ENCODE measurements around the gene SLC28A1. TPM values are rescaled to one million over a fixed set of nuclear protein-coding genes. Genes with fewer than 3 reads are reported as not detected.
"Not testable (repeated sequence)": the region's sequence is repeated elsewhere in the genome, so short reads cannot be mapped to it uniquely, and the experiment has no call there.

Gene SLC28A1
- polyA plus RNA-seq, 1 donor, result 0.39 TPM

DNA sequence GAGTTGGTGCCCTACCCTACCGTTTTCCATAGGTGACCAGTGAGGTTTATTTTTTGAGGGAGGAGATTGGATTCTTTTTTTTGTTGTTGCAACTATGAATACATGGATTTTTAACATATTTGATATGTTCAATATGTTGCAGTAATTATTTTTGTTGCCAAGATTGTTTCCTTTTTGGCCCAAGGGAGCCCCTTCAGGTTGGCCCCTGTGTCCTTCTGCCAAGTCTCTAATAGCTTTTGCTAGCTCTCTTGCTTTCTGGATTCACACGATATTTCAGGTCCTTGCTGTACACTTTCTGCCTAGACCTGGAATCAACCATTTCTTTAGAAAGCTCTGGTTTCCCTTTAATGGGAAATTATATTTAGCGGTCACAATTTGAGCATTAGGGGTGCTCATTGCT lies 22.7 kb upstream of the SLC28A1 start:
- DNase-seq (ENCODE audit: low read depth), result no peak

DNA sequence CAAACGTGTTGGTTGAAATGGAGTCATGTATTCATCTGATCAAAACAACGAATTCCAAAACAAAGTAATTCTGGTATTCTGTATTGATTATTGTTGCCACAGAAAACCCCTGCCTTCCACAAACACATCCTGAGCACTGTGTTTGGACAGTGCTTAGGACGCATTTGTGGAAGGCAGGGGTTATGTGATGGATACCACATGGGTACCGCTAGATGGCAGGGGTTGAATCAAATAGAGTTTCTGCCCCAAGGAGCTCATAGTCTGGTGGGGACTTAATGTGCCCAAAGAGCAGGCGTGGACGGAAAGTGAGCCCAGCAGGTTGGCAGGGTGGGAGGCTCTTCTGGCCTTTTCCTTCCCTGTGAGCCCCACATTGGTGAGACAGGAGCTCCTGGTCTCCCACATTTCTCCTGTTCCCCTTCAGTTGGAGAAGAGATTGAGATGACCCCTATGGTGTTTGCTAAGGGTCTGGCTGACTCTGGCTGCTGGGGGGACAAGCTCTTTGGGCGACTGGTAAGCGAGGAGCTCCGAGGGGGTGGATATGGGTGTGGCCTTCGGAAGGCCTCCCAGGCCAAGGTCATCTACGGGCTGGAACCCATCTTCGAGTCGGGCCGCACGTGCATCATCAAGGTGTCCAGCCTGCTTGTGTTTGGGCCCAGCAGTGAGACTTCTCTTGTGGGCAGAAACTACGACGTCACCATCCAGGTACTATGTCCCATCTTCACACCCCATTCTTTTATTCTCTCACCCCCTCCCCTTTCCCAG lies 22.1 kb upstream of the SLC28A1 start:
- DNase-seq (ENCODE audit: low read depth), result no peak

DNA sequence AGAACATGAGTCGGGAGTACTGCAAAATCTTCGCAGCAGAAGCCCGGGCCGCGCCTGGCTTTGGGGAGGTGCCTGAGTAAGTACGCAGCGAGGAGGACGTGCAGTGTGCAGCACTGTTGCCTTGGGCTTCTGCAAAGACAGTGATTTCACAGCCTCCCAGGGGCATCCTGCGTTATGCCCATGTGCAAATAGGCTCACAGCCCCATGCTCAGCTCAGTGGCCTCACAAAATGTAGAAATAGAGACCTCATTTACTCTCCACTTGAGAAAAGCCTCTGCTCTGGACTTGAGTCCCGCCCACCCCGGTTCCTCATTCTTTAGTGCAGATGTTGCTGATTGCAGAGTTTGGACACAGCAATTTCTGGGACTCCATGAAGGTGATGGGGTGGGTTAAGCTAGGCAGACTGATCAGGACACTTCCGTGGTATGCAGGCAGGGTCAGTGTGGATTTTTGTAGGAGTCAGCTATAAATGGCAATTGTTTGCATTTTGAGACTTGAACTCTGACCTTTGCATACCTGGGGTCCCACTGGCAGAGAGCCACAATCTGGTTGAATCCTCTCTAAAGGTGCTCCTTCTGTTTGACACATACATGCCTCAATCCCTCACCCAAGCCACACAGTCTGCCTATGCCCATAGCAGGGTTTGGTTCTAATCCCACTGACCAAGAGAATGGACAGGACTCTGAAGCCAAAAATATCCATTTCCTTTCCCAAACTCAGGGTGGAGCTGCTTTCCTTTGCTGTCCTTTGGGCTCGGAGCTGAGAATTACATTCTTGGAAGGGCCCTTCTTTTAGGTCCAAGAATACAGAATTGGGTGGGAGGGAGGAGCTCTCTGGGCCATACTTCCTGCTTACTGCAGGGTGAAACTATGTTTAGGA lies 20.7 kb upstream of the SLC28A1 start:
- peak; percentile 54 for DNase-seq (ENCODE audit: low read depth)

DNA sequence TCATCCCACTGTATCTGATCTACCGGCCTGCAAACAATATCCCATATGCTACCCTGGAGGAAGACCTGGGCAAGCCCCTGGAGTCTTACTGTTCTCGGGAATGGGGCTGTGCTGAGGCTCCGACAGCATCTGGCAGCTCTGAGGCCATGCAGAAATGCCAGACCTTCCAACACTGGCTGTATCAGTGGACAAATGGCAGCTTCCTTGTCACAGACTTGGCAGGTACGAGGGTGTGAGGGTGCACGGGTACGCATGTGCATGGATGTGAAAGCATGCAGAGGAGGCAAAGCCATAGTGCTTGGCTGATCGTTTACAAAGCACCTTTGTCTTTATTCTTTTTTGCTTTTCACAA lies 20.0 kb upstream of the SLC28A1 start:
- DNase-seq (ENCODE audit: low read depth), result no peak

DNA sequence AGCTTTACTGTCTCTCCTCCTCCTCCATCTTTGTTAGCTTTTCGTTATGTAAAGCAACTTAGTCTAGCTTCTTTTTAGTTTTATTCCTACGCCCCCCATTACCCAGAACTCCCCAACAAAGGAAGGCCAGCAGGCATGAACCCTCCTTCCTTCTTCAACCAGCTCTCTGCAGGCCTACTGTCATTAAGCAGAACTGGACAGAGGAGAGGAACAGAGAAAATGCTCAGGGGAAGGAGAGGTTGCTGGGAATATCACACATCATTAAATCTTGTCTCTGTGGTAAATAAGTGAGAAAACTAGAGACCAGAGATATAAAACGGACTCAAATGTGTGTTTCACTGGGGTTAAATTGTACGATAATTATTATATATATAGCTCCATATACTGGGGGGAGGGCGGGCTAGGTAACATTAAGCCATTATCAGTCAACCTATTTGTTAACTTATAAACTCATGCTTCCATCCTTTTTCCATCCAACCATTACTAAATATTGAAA lies 19.3 kb upstream of the SLC28A1 start:
- no peak for DNase-seq (ENCODE audit: low read depth)

DNA sequence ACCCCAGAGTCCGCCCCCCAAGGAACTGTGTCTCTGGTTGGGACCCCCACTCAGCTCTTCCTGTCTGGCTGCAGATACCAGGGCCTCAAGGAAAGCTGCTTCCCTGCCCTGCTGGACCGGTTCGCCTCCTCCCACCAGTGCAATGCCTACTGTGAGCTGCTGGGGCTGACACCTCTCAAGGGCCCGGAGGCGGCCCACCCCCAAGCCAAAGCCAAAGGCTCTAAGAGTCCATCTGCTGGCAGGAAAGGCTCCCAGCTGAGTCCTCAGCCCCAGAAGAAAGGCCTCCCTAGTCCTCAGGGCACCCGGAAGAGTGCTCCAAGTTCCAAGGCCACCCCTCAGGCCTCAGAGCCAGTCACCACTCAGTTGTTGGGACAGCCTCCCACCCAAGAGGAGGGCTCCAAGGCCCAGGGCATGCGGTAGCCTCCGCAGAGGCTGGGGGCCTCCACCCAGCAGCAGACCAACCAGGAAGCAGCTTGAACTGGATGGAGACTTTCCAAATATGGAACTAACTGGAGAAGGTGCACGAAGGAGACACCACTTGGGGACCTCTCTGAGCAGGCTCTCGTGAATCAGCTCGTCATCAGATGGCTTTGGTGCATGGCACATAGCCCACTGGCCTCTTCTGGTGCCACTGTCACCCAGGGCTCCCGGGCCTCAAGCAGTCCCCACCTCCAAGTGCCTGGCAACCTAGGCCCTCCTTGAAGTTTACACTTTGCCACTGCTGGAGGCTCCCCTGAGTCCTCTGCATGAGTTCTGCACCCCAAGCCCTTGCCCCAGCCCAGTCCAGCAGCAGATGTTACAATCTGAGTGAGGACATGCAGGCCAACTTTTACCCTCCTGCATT lies 16.2 kb upstream of the SLC28A1 start:
- DNase-seq (ENCODE audit: low read depth), result no peak

DNA sequence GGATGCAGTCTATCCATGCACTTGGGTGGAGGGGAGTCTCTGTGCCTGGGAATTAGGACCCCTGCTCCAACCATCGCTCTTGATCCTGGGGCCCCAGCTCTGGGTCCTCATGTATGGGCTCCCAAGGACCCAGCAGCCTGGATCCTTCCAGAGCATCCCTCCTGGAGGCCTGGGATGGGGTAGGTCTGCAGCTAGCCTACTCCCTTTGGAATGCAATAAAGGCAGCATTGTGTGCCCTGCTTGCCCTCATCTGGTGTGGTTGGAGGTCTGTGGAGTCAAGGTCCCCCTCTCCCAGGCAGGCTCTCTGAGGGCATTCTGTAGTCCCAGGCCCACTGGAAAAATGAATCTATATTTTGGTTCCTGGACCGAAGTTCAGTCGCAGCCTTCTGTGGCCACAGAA lies 15.0 kb upstream of the SLC28A1 start:
- DNase-seq (ENCODE audit: low read depth), result no peak

DNA sequence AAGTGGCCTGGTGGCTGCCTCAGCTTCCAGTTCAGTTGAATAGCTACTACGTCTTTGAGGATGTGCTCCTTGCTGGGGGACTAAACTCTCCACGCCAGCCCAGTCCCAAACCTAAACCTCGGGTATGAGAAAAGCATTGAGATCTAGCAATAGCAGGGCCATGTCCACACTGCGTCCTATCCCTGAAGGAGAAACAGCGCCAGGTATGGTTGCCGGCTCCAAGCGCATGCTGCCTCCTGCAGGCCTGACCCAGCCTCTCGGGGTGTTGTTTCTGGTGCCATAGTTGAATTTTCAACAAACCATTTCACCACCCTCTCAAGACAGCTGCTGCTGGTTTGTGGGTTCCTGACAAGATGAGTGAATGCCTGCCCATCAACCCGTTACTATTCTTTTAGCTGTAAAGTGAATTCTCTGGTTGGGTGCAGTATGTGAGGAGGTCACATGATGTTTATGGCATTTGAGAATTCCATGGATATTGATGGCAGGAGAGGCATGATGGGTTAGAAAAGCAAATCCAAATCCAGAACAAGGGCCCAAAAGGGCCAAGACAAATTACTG lies 13.0 kb upstream of the SLC28A1 start:
- DNase-seq (ENCODE audit: low read depth), result no peak

DNA sequence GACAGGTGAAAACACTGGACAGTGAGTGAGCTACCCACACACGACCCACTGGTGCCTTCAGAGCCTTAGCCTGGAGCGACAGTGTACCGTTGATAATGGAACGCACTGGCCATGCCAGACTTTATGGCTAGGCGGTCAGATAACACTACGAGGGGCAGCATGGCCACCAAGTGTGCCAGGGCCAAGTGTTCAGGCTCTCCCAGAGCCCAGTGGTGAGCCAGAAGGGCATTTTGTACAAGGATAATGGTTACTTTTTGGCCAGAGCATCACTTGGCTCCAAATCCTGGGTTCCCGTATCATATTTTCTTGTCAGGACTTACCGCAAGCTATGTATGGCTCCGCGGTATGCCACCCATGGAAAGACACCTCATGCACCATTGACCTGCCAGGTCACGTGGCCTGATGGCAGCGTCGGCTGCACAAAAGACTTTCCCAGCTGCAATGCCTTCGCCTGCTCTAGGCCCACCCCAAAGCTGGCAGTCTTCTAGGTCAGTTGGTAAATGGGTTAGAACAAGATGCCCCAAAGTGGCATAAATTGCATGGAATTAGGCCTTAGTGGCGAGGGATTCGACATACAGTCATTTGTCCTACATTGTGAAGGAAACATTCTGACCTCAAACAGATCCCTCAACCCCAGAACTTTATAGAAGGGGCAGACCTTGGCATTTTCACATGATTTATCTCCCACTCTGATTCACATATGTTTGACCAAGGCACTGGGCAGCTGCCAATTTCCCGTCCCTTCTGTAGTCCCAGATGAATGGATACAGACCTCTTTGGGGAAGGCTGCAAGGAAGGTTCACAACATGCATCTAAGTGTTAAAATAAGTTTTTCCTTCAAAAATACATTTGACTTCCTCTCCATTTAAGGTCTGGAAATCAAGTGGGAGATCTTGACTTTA lies 12.2 kb upstream of the SLC28A1 start:
- no peak for DNase-seq (ENCODE audit: low read depth)

DNA sequence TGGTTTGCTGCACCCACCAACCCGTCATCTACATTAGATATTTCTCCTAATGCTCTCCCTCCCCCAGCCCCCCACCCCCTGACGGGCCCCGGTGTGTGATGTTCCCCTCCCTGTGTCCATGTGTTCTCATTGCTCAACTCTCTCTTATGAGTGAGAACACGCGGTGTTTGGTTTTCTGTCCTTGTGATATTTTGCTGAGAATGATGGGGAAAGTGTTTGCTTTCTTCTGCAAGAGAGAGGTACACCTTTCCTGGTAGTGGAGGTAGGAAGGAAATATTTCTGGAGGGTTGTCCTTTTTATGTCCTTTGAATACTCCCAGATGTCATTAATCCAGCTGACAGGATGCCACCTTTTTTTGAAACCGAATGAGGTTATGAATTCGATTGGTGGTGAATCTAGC lies 10.5 kb upstream of the SLC28A1 start:
- DNase-seq (ENCODE audit: low read depth), result no peak

DNA sequence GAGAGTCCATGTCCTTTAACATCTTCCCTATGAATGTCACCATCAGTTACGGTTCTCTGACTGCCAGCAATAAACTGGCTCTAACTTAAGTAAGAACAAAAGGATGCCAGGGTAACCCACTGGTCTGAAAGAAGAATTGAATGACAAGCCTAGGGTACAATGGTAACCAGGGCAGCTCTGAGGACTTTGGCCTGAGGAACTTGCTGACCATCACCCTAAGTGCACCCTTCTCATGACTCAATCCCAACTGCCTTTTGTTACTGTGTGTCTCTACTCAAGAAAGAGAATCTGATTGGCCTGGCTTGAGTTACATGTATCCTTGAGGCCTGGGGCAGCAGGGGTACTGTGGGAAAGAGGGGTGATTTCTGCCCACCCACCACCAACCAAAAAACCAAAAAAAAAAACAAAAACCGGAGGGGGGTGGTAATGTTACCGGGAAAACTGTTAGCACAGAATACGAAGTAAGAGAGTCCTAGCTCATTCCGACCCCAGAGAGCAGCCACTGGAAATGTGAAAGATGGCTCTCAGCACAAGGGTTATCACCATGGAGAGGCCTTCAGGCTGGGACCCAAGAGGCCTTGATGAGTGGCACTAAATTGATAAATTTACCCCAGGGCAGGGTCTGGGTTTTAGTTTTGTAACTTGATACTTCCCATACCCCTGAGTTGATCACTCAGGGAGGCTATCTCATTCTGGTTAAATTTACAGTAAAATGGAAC lies 9.3 kb upstream of the SLC28A1 start:
- DNase-seq (ENCODE audit: low read depth), result no peak

DNA sequence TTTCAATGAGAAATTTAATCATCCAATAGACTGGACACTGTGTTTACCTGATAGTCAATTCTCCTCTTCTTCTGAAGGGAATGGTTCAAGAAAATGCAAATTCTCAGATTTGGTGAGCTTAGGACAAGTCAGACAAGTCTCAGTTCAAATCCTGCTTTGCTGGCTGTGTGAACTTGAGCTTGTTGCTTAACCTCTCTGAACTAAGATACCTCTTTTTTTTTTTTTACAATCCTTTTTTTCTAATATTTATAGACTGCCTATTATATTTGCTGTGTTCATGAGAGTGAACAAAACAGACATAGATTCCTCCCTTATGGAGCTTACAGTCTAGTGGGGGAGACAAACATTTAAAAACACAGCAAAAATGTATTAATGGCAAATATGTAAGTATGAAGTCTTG lies 8.2 kb upstream of the SLC28A1 start:
- DNase-seq (ENCODE audit: low read depth), result no peak

DNA sequence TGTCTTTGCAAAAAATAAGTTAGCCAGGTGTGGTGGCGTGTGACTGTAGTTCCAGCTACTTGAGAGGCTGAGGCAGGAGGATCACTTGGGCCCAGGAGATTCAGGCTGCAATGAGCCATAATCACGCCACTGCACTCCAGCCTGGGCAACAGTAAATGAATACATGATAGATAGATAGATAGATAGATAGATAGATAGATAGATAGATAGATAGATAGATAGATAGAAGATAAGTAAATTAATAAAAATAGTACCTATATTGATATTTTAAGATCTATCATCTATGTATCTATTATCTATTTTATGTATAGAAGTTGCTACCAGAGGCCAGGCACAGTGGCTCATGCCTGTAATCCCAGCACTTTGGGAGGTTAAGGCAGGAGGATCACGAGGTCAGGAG lies 6.8 kb upstream of the SLC28A1 start:
- not testable (repeated sequence) for DNase-seq (ENCODE audit: low read depth)

DNA sequence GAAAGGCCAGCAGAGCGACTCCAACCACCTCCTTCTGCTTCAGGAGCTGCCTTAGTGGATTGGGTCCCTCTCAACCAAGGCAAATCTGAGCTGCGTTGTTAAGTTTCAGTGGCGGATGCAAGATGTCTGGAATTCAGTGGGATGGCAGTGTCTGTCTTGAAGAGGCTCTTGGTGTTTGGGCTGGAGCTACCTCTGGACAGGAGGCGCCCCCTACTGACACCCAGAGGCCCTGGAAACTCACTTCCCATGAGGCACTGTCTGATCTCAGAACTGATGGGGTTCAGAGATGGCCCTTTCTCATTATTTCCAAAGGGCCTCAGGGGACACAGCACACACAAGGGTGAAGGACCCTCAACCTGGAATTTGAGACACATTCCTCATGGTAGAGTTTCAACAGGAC lies 6.0 kb upstream of the SLC28A1 start:
- no peak for DNase-seq (ENCODE audit: low read depth)

DNA sequence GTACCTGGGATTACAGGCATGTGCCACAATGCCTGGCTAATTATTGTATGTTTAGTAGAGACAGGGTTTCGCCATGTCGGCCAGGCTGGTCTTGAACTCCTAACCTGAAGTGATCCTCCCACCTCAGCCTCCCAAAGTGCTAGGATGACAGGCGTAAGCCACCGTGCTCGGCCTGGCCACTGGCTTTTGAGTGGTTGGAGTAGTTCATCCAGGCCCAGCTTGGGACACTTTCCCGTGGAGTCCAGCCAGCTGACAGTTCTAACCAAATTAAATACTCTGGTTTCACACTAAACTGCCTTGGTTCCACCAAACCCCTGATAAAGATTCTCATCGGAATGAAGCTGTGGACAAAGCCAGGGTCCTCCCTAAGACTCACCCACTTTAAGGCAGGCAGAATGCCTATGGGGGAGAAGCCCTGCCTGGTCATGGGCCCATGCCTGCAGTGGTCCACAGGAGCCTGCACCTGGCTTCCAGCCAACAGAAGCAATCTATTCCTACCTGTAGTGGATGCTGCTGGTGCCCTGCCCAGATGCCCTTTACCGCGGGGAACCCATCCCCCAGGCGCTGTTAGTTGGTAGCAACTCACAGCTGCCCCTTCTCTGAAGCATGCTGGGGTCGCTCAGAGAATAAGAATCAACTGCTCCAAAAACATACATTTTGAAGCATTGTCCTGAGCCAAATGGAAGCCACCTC lies 5.2 kb upstream of the SLC28A1 start:
- no peak for DNase-seq (ENCODE audit: low read depth)

DNA sequence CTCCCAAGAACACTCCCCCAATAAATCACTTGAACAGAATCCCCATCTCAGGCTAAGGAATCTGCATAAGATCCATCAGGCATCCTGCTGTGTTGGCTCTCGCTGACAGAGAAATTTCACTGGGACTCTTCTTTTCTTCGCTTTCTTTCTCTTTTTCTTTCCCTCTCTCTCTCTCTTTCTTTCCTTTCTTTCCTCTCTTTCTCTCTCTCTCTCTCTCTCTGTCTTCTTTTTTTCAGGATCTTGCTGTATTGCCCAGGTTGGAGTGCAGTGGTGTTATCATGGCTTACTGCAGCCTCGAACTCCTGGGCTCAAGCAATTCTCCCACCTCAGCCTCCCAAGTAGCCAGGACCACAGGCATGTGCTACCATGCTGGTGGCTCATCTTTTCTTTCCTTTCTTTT lies 4.5 kb upstream of the SLC28A1 start:
- DNase-seq (ENCODE audit: low read depth), result no peak

DNA sequence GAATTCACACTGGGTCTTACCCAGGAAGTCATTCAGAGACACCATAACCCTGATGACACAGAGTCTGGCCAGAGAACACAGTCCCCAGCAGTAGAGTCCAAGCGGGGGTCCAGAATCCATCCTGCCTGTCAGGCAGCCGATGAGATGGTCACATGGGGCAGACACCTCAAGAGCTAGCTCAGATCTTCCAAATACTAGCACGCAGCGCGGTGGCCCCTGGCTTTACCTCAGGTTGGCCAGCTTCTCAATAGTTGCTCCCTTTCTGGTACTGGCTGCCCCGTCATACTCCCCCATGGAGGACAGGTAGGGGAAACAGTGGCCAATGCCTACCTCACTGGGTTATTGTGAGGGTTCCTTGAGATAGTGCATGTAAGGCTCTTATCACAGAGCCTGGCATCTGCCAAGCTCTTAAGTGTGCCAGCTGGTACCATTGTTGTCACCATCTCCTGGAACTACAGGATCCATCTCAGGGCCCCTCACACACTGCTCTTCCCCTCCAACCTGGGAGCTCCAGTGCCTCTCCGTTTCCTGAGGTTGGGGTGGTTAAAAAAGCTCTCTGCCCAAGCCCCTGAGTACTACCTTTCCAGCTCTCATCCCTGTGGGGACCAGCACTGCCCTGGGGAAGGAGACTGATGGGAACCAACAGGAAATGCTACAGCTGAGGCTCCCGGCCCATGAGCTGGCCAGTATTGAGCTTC lies 3.5 kb upstream of the SLC28A1 start:
- no peak for DNase-seq (ENCODE audit: low read depth)

DNA sequence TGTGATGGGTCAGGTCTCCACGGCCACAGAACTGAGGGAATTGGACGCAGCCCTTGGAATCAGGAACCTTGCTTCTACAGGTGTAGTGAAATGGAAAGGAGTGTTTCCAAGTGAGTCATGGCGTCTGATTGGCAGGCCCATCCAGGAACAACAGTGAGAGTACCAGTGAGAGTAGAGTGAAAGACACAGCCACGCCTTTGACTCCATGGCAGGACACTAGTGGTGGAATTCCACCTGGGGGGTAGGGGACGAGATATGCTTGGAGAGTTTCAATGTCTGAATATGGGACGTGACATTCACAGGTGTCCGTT lies 3.0 kb upstream of the SLC28A1 start:
- DNase-seq (ENCODE audit: low read depth), result no peak

DNA sequence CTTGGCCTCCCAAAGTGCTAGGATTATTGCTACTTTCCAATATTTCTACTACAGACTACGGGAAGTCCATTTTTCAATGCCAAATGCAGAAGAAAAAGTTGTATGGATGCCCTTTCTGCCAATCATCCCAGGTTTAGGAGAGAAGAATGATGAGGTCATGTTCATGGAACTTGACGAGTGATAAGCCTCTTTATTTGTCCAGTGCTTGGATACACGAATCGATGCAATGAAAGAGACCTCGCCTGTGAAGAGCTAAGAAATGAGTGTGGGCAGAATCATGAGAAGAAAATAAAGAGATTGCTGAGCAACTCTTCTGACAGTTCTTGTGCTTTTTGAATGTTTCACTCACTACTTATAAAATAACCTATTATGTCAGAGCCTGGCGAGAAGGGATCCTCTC lies 996 bp upstream of the SLC28A1 start:
- DNase-seq (ENCODE audit: low read depth), result no peak

Measured in forelimb muscle (tissue), 1 donor.